Activated CD8-positive, alpha-beta memory T cell treated with anti-CD3 and anti-CD28 coated beads for 24 hours (primary cell): ENCODE measurements around the gene ZIC4.

Experiments used
- DNase-seq: peaks from one replicate; pipeline ENCODE4 v3.0.0-alpha.2; 2020

ZIC4 gene

DNA sequence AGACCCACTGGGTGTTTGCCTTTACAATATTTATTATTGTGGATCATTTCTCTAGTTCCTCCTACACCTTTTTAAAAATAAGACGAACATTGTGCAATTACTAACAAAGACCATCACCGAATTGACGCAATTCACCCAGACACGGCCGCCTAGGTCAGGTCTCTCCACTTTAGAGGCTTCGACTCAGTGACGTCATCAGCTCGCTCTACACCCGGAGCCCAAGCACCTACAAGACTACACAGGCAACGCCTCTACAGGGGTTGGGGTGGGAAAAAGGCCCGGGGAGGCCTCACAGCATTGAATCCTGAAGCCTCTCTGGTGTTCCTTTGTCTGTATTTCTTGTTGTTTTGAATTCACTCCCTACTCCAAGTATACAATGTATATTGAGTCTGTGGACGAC is 16.6 kb downstream of the ZIC4 start:
- DNase-seq: no peak

DNA sequence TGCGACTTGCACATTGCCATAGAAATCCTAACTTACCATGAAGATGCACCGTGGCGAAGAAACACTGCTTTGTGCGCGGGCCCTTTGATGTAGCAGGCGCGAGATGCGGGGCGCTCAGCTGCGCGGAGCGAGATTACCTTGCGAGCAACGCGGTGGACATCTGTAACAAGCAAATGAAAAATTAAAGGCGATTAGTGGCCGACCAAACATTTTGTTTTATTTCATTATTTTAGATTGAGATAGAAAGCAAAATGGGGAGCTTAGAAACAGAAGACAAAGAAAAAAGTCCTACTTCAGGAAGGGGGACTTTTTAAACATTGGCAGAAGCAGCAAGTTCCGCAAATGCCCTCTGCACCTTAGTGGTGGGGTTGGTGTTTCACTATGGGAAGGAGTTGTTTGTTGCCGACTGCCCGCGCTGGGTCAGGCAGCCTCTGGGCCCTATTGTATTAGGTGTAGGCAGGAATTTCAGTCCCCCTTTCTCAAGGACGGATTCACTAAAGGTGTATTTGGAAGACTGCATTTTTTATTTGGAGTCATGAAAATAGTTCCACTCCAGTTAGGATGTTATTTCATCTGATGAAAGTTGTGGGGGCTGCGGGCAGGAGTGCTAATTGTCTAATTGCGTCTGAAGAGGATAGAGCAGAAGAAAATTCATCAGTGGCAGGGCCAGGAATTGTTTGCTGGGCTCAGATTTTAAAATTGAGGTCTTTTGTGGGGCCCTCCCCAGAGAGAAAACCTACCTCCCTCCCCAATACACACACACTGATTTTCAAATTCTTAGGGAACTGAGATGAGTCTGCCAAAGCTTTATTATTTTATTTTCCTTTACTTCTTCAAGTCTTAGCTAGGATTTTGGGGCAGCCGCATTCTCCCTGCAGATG is 17.4 kb downstream of the ZIC4 start:
- DNase-seq: no peak

DNA sequence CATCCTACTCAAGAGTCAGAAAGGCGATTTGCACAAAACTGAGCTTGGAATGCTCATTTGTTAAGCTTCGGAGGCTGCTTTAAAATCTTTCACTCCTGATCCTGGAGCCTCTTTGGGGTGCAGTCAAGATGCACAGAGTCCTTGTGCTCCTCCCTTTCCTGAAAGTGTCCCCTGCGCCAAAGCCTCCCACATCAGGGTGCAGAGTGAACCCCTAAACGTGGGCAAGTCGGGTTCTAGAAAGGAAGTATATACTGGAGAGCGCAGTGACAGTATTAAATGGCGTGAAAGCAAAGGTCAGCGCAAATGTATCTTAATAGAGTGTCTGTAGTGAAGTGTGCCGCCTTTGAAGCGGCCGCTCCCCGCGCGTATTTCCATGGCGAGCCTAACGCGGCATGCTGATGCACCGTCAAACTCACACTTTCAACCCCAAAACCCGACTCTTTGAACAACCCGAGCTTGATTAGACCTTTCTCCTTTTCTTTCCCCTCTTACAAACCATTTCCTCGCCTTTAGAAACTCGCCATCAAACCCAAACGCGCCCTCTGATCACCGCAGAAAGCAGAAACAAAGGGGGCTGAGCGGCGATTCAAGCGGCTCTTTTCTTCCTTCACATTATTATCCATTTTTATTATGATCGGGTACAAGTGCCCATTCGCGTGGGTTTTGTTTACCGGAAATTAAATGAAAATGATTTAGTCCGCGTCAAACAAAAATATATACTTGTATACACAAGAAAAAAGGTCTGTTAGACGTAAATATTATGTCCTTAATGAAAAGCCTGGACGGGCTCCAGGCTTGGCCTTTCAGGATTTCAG is 18.3 kb downstream of the ZIC4 start:
- DNase-seq: no peak

- no peak for DNase-seq
Observed at GRCh38 chr3:147387291-147387884, 19.0 kb downstream of the ZIC4 start.

- no peak for DNase-seq
Observed at GRCh38 chr3:147385059-147386012, 21.0 kb downstream of the ZIC4 start.

DNA sequence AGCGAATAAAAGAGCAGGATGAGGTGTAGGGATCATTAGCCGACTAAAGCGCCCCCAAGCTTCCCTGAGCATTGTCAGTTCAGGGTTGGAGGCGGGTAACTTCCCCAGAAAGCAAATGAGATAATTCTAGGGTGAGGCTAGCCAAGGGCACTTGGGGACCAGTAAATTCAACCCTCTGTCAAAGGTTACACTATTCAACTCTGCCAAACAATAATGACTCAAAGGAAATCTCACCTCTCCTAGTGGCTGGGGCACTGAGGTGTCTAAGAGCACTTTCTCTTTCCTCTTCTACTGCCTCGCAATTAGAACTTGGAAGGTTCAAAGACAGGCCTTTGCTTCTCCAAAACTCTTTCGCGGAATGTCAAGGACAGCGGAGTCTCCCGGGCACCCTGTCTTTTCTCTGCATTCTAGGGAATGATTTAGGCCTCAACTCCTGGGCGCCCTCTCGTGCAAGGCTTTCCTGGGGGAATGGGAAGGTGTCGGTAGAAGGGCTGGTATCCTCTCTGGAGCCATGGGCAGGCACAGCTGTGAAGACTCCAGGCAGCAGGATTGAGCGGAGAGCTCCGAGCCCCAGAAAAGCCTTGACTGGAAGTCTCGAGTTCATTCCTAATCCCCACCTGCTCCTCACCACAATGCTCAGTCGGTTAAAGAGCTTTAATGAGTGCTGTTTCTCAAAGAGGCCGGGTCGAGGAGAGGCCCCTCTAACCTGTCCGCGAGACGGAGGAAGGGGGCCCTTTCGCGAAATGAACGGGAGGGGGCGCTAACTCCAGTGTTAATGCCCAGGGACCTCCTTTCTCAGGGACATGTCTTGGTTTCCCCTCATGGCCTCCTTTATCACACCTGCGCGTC is 21.9 kb downstream of the ZIC4 start:
- DNase-seq: no peak

GRCh38 chr3:147383617-147384016 is 22.7 kb downstream of the ZIC4 start:
- DNase-seq: no peak

DNA sequence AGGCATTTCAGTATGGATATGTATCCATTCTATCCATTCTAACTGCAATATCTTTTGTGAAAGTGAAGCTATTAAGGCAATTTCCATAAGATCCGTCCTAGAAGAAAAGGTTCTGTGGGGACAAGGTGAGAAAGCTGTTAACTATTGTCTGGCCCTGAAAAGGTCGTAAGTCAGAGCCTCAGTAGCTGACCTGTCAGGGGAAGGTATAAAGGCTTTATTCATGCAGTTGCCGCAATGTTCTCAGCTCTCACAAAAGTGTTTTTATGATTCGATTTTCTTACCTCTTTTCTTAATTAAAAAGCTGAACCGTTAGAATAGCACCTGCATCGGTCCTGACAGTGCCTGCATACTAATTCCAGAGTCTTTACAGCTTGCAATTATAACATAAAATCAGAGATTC is 24.7 kb downstream of the ZIC4 start:
- DNase-seq: no peak

DNA sequence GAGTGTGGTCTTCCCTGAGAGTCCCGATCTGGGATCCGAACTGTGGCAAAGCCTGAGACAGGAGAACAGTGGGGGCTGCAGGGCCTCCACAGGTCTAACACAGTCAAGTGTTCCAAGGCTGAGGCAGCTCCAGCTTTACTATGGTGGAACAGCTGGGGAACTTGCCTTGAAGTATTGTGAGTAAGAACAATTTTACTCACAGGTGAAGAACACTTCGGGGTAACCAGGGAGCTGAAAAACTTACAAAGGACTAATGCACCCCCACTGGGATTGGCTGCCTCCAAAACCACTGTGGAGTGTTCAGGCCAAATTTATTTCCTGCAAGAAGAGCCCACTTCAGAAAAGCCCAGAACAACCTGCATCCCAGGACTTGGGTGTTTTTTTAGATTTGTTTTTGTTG is 25.4 kb downstream of the ZIC4 start:
- DNase-seq: no peak

DNA sequence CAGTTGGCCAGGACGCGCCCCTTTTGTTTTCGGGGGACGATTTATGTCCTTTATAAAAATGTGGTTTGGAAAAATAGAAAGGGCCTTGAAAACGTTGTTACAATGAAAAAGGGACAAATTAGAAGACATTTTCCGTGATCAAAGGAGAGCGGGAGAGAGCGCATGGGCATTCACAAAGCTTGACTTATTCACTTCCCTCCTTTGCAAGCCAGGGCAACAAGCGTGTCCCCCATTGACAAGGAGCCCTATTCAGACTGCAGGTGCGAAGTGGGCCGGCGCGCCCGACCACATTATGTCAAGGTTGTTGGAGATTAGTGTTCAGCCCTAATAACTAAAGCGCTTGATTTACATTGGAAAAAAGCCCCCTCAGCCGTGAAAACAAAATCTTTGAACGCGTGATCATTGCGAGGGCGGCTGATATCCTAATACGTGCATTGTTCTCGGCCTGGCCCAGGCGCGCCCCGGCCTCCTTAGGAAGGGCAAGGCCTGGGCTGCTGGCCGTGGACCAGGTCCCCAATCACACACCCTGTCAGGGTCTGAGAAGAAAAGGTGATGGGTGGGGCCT is 25.9 kb downstream of the ZIC4 start:
- DNase-seq: no peak

DNA sequence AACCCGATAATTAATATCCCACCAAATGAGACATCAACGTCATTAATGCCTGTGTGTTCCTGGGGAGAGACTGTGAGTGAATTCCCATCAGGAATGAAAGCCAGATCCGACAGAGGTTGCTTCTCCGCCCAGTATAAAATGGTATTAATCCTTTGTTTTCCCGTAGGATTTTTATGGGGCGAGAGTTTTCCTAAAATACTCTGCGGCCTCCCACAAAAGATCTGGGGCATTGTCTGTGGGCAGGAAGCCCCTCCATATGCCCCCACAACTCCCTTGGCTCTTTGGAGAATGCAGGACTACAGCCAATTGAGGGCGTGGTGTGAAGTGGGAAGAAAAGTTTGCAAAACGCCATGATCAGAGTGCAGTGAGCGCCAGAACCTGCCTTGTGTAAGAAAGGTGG is 26.7 kb downstream of the ZIC4 start:
- no peak for DNase-seq

- DNase-seq: no peak
Observed at GRCh38 chr3:147377412-147378367, 28.7 kb downstream of the ZIC4 start.

DNA sequence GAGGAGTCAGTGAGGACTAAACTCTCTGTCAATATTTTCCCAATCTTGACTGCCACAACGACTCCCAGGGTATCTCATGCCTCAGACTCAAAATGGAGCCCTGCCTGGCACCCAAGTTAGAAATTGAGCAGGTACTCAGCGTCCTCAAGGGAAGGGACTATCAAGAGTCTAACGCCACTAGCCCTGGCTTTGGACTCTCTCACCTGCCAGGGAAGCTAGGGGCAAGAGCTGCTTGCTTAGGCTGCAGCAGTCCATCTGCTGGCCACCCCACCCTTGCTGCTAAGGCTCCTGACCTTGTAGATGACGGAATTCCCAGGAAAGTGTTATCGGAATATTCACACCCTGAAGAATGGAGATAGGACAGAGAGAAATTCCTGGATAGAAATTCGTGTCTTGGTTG is 33.0 kb downstream of the ZIC4 start:
- DNase-seq: no peak

DNA sequence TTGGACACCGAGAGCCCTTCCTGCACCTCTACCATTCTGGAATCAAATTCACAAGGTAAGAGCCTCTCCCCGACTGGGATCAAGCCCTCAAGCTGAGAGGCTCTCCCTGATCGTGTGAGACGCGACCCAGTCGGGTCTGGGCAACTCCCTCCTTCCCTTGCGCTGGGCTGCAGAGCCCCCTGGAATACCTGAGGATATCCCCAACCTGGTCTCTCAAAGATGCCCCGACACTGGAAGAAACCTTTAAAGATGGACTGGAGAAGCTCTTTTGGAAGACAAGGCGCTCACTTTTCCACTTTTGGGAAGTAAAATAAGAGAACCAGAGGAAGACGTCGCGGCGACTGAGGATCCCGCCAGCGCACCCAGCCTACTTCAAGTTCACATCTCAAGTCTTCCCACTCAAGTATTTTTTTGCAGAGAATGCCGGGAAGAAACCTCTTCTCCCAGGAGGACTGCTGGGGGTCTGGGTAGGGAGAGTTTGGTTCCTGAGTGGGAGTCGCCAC is 33.8 kb downstream of the ZIC4 start:
- DNase-seq: no peak

DNA sequence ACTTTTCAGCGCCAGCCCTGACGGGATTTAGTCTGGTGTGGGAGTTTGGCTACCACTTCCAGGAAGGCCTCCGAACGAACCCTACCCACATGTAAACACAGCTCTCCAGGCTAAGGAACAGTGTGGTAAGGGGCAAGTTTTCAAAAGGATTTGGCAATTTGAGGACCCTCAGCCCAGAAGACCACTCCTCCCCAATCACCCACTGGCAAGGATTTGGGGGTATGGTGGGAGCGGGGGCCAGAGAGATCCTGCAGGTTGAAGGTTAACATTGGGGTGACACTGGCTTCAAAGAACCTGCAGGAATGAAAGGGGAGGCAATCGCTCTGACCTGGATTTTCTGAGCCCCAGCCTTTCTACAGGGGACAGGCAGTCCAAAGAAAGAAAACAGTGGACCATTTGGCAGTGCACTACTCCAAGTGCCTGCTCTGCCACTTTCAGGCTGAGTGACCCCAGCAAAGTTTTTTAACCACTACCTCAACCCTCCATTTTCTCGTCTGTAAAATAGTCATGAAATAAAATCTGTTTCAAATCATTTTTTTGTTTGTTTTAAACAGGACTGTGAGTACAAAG is 34.5 kb downstream of the ZIC4 start:
- DNase-seq: no peak

DNA sequence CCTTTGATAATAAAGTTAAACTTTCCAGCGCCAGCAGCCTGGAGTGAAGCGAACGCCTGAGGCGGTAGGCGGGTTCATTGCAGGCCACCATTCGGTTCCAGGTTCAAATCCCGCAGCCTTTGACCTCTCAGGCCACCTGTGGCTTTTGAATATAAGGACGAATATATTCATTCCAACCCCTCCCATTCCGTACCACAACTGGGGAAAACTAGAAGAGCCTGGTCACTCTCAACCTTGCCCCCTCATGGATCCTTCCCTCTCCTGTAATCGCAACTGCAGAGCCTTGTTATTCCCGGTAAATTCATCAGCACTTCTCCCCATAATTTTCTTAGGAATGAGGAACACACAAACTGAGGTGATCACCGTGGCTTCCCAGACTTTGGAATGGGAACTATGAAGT is 35.2 kb downstream of the ZIC4 start:
- no peak for DNase-seq

DNA sequence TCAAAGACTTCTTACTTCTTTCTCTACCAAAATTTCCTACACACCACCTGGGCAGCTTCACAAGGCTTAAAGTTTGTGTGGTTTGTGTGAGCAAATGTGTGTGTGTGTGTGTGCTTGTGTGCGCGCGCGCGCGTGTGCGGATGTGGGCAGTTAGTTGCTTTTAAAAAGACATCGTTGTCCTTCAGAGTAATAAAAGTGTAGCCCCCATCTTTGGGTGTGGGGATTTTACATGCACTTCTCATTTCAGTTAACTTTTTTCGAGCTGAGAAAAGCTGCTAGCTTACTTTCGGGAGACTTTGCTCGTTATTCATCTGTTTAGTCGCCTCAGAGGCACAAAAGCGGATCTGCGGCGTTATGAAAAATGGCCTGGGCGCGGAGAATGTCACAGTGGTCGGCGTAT is 36.0 kb downstream of the ZIC4 start:
- DNase-seq: no peak

GRCh38 chr3:147369661-147370123 is 36.7 kb downstream of the ZIC4 start:
- no peak for DNase-seq

- DNase-seq: no peak
Observed at GRCh38 chr3:147369231-147369630, 37.1 kb downstream of the ZIC4 start.
